Upper lobe of left lung (tissue), 6 donors: ENCODE measurements around the gene TMPRSS2. TPM values are rescaled to one million over a fixed set of nuclear protein-coding genes. Genes with fewer than 3 reads are reported as not detected.

Source experiments
- ATAC-seq, 2 donors: fragments of 200-7000 bp; cut with Tn5 transposase; one replicate each; pipeline ENCODE4 v1.9.1; 2022; ENCODE audit warnings: mild to moderate bottlenecking in 2 of 2, moderate library complexity in 2 of 2; ENCODE audit not compliant: low FRiP score in 2 of 2
- DNase-seq, 2 donors: peaks; one replicate each; pipeline ENCODE4 v3.0.0-alpha.2; 2019 to 2020
- H3K27ac ChIP-seq, 4 donors: fragments of 200-600 bp; sonication (generic); one replicate each; pipeline ENCODE4 v1.5.1; 2016 to 2019
- H3K27me3 ChIP-seq, 4 donors: fragments of 200-600 bp; sonication (generic); one replicate each; pipeline ENCODE4 v1.5.1; 2017 to 2019
- H3K36me3 ChIP-seq, 4 donors: fragments of 200-600 bp; sonication (generic); one replicate each; pipeline ENCODE4 v1.5.1; 2016 to 2019
- H3K4me1 ChIP-seq, 4 donors: fragments of 200-600 bp; sonication (generic); one replicate each; pipeline ENCODE4 v1.5.1; 2018 to 2019
- H3K4me3 ChIP-seq, 4 donors: fragments of 200-600 bp; sonication (generic); one replicate each; pipeline ENCODE4 v1.5.1; 2017 to 2019; ENCODE audit warnings: mild to moderate bottlenecking in 2 of 4, moderate library complexity in 1 of 4
- H3K9me3 ChIP-seq, 4 donors: fragments of 200-600 bp; sonication (generic); one replicate each; pipeline ENCODE4 v1.5.1; 2018 to 2019
- CTCF ChIP-seq, 6 experiments: fragments of 450-650 bp in 4 of 6; fragments of 200-600 bp in 2 of 6; sonication (generic) in 2 of 6; IDR thresholded peaks; one replicate each; pipeline ENCODE4 v1.5.1; 2016 to 2019; ENCODE audit warnings: antibody characterized with exemption in 6 of 6
- EP300 ChIP-seq, 4 donors: sonication (generic); formaldehyde crosslinking; IDR thresholded peaks; one replicate each; pipeline ENCODE4 v1.5.1; 2017; ENCODE audit warnings: antibody characterized with exemption in 4 of 4, control low read depth in 2 of 4
- POLR2A ChIP-seq, 4 donors: fragments of 450-650 bp; IDR thresholded peaks; one replicate each; pipeline ENCODE4 v1.5.1; 2016 to 2017; ENCODE audit warnings: antibody characterized with exemption in 4 of 4, mild to moderate bottlenecking in 2 of 4
- POLR2AphosphoS5 ChIP-seq, 2 donors: sonication (generic); formaldehyde crosslinking; IDR thresholded peaks; one replicate each; pipeline ENCODE4 v1.5.1; 2017; ENCODE audit warnings: antibody characterized with exemption in 2 of 2
- WGBS, 2 donors: methylation state at CpG; one replicate each; pipeline ENCODE4 v1.1.5; 2017 to 2018; 5-methylcytosine and 5-hydroxymethylcytosine counted together
- total RNA-seq, 6 donors: library from RNA; depleted of rRNA in 4 of 6; stranded (reverse); fragments of >200 nt in 4 of 6; gene quantifications; one replicate each; pipeline versions ENCODE4 v1.1.0 to v1.2.1, GENCODE V29; 2016 to 2021
- donor health status: DM: no; HTN: no; CAD: no; lungs with moderate emphysema.
- donor health status: DM: no; HTN: yes; CAD: no; lungs with severe emphysema.

TMPRSS2 gene
- total RNA-seq, 6 donors from 2014 or later = 65.3 to 195 (median 98.5) TPM

- H3K27ac ChIP-seq = peak overlapping the region in 2 of 4 donors; percentile 32 to 35
- TF ChIP-seq CTCF (IDR thresholded peaks at IDR 0.05) = no peak
- TF ChIP-seq POLR2A (IDR thresholded peaks at IDR 0.05) = no peak
- no peak for TF ChIP-seq EP300 (IDR thresholded peaks at IDR 0.05)
- TF ChIP-seq POLR2AphosphoS5 (IDR thresholded peaks at IDR 0.05) = no peak
- WGBS, 2 donors = 31 to 40% methylated on average over 5 of the region's 5 CpGs
- H3K4me1 ChIP-seq = peaks cover 0 to 68% (median 15%) of the 10 kb centered on the region in 4 donors
- ATAC-seq = no peak
- no peaks in the 10 kb centered on the region for H3K36me3 ChIP-seq
- H3K4me3 ChIP-seq = peak overlapping the region in 2 of 4 donors; percentile 60 to 62
- H3K27me3 ChIP-seq = peaks cover 0 to 19% (median 9%) of the 10 kb centered on the region in 4 donors
- DNase-seq = peak in 1 of 2 donors; percentile 31
- H3K9me3 ChIP-seq = no peaks in the 10 kb centered on the region
These were observed 3.9 kb downstream of the TMPRSS2 start for GRCh38 chr21:41504030-41504429.

GRCh38 chr21:41503331-41503730 is 4.6 kb downstream of the TMPRSS2 start:
- no peak overlapping the region for H3K4me3 ChIP-seq
- H3K9me3 ChIP-seq = no peaks in the 10 kb centered on the region
- peaks cover 0 to 69% (median 17%) of the 10 kb centered on the region in 4 donors for H3K4me1 ChIP-seq
- no peaks in the 10 kb centered on the region for H3K36me3 ChIP-seq
- H3K27ac ChIP-seq = no peak overlapping the region
- TF ChIP-seq POLR2AphosphoS5 (IDR thresholded peaks at IDR 0.05) (no peak), EP300 (IDR thresholded peaks at IDR 0.05) (no peak), CTCF (IDR thresholded peaks at IDR 0.05) (no peak), POLR2A (IDR thresholded peaks at IDR 0.05) (no peak)
- H3K27me3 ChIP-seq = peaks cover 0 to 15% (median 7%) of the 10 kb centered on the region in 4 donors
- WGBS, 2 donors = 70 to 72% methylated on average over 4 of the region's 4 CpGs
- DNase-seq (no peak), ATAC-seq (no peak)

- no peak for TF ChIP-seq CTCF (IDR thresholded peaks at IDR 0.05)
- no peak for TF ChIP-seq EP300 (IDR thresholded peaks at IDR 0.05)
- no peak for TF ChIP-seq POLR2A (IDR thresholded peaks at IDR 0.05)
- no peak for TF ChIP-seq POLR2AphosphoS5 (IDR thresholded peaks at IDR 0.05)
- ATAC-seq (no peak), DNase-seq (no peak)
- no peak overlapping the region for H3K4me3 ChIP-seq
- peaks cover 0 to 6% (median 0%) of the 10 kb centered on the region in 4 donors for H3K27me3 ChIP-seq
- no peaks in the 10 kb centered on the region for H3K9me3 ChIP-seq
- H3K36me3 ChIP-seq = no peaks in the 10 kb centered on the region
- H3K4me1 ChIP-seq = peaks cover 0 to 59% (median 19%) of the 10 kb centered on the region in 4 donors
- WGBS, 2 donors = 67 to 78% methylated on average over 7 of the region's 7 CpGs
- H3K27ac ChIP-seq = peak overlapping the region in 2 of 4 donors; percentile 5 to 30
These were observed 6.0 kb downstream of the TMPRSS2 start for GRCh38 chr21:41501919-41502318.

- ATAC-seq (no peak), DNase-seq (peak in 1 of 2 donors; percentile 43)
- 31 to 53% methylated on average over 6 to 9 of the region's 9 CpGs for WGBS, 2 donors
- Histone ChIP-seq H3K27me3 (no peaks in the 10 kb centered on the region), H3K4me1 (peaks cover 0 to 57% (median 19%) of the 10 kb centered on the region in 4 donors), H3K9me3 (no peaks in the 10 kb centered on the region), H3K27ac (peak overlapping the region in 3 of 4 donors; percentile 35 to 36 (median 35)), H3K4me3 (no peak overlapping the region), H3K36me3 (no peaks in the 10 kb centered on the region)
- TF ChIP-seq CTCF (IDR thresholded peaks at IDR 0.05) (no peak), EP300 (IDR thresholded peaks at IDR 0.05) (no peak), POLR2AphosphoS5 (IDR thresholded peaks at IDR 0.05) (no peak), POLR2A (IDR thresholded peaks at IDR 0.05) (no peak)
These were observed 7.0 kb downstream of the TMPRSS2 start for GRCh38 chr21:41500931-41501381.

GRCh38 chr21:41500363-41500762 is 7.6 kb downstream of the TMPRSS2 start:
- no peaks in the 10 kb centered on the region for H3K27me3 ChIP-seq
- peaks cover 0 to 57% (median 19%) of the 10 kb centered on the region in 4 donors for H3K4me1 ChIP-seq
- TF ChIP-seq EP300 (IDR thresholded peaks at IDR 0.05) (no peak), POLR2AphosphoS5 (IDR thresholded peaks at IDR 0.05) (no peak), POLR2A (IDR thresholded peaks at IDR 0.05) (no peak), CTCF (IDR thresholded peaks at IDR 0.05) (no peak)
- H3K27ac ChIP-seq = peak overlapping the region in 3 of 4 donors; percentile 35 to 36 (median 35)
- peak overlapping the region in 1 of 4 donors; percentile 8 for H3K4me3 ChIP-seq
- DNase-seq (no peak), ATAC-seq (no peak)
- WGBS, 2 donors = 60 to 79% methylated on average over 6 of the region's 6 CpGs
- H3K36me3 ChIP-seq = no peaks in the 10 kb centered on the region
- no peaks in the 10 kb centered on the region for H3K9me3 ChIP-seq
